ENCODE data around the gene ANKRD12. TPM values are rescaled to one million over a fixed set of nuclear protein-coding genes. Genes with fewer than 3 reads are reported as not detected.

Gene ANKRD12
- 23.5 TPM for total RNA-seq (2021; ENCODE audit: unreplicated experiment)
- polyA plus RNA-seq (2012), result 7.3 and 10.6 TPM in 2 replicates
- percentile 84 among the genes with signal in this experiment for Bru-seq, nascent RNA
- percentile 74 among the genes with signal in this experiment for BruChase-seq, experiment 1, labeled RNA remaining after a 6-hour chase
- percentile 82 among the genes with signal in this experiment for BruChase-seq, experiment 2, labeled RNA remaining after a 2-hour chase
- long read RNA-seq, partial matches to known transcripts, result 10 of 59 reads
- long read RNA-seq, other reads (novel, unspliced or antisense), result 49 of 59 reads

DNA sequence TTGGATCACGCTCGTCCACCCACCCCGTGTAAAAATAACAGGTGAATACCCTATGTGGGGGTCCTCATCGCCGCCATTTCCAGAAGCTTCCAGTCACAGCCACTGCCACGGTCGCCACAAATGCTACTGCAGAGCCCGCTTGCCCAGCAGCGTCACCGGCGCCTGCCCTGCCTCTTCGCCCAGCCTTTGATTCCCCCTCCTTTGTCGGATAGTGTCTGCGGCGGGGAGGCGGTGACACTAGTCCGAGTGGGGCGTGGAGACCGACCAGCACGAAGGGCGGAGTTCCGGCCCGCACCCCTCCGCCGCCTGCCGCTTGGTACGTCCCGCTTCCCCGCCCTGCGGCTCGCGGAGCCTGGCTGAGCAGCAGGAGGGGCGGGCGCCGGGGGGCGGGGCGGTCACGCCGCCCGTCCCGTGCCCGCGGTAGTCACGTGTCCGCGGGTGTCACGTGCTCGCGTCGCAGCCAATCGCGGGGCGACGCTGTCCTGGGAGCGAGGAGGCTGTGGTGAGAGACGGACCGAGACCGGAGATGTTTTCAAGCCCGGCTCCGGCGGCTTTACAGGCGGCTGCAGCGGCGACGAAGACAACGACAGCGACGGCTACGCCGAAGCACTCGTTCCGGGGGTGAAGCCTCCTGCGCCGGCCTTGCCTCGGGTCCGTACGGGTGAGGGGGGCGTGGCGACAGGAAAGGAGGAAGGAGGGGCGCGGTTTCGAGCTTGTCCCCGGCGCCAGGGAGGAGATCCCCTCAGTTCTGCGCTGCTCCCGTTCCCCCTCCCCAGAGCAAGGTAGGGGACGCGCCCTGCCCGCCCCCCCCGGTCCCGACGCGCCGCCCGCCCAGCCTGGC lies at the start of gene ANKRD12:
ANKRD12 (plus strand) TSS at position 467 of the 841 bp plus-strand sequence. CDS start 45,652 bp downstream, outside the sequence.
- Histone ChIP-seq H3K4me1 (ENCODE audit: control insufficient read depth in 1 of 2, insufficient read depth in 2 of 2, low read length in 2 of 2) (peaks cover 17 to 26% of the 10 kb centered on the region in 2 experiments; a peak in 3 of 4 replicates), H2AFZ (ENCODE audit: low read depth, low read length, poor library complexity, severe bottlenecking) (no peak within 1 kb of the TSS)
- ATAC-seq, result peak; percentile 78

More for the DNA sequence above, at the start of gene ANKRD12:
- ChIA-PET CTCF (interaction anchor here (1.0 to 1.9 kb wide), 3 partner anchors 10 to 230 kb away, joined by 3 to 6 read pairs (median 3); no protein-coding TSS in a partner anchor), RAD21 (ENCODE audit: low non-redundant PET in 1 of 2, low total read pairs in 2 of 2, uncharacterized antibody in 2 of 2, unreplicated experiment in 2 of 2) (no interaction called here), POLR2A (interaction anchor here (0.6 to 1.2 kb wide), 3 partner anchors 19 to 86 kb away, joined by 3 read pairs; no protein-coding TSS in a partner anchor)
- no peaks in the 10 kb centered on the region for H4K20me1 ChIP-seq (ENCODE audit: insufficient read depth)
- H3K79me2 ChIP-seq (ENCODE audit: insufficient read depth, low read length), result peaks cover 56% of the 10 kb centered on the region
- H3K27ac ChIP-seq (ENCODE audit: low read depth, low read length), result peak within 1 kb of the TSS; percentile 97
- BruUV-seq (replicated peaks), result no TSS peak
- intact Hi-C loops (cut with micrococcal nuclease), result loop anchor here (2.0 to 5.0 kb wide), 2 partner anchors 34 to 341 kb away; partner anchors contain the start of genes NDUFV2 and RALBP1
- H3K27me3 ChIP-seq (ENCODE audit: insufficient read depth, low read length), result no peaks in the 10 kb centered on the region
- peak; percentile 89 for DNase-seq (ENCODE audit: low read depth, low spot score)
- H3K9me3 ChIP-seq (ENCODE audit: control insufficient read depth in 1 of 2, insufficient read depth in 1 of 2, low read depth in 1 of 2, low read length in 2 of 2), result no peaks in the 10 kb centered on the region
- H3K4me2 ChIP-seq (ENCODE audit: low read length), result peak within 1 kb of the TSS; percentile 93
- no peaks in the 10 kb centered on the region for H3K9me2 ChIP-seq (ENCODE audit: insufficient read depth)
- peak within 1 kb of the TSS; percentile 79 for H3K9ac ChIP-seq (ENCODE audit: low read length)
- H3K36me3 ChIP-seq (ENCODE audit: control insufficient read depth in 1 of 2, insufficient read depth in 2 of 2, low read length in 2 of 2), result peaks cover 8% of the 10 kb centered on the region in 2 experiments; a peak in 3 of 4 replicates
- TF ChIP-seq POLR2A (IDR thresholded peaks at IDR 0.05; ENCODE audit: borderline replicate concordance, extremely low read depth, insufficient read depth, insufficient read length) (peak; percentile 8), JUND (IDR thresholded peaks at IDR 0.05) (peak; percentile 74; the same call in 1 of the 2 replicates), SIN3A (IDR thresholded peaks at IDR 0.05; ENCODE audit: low read depth) (peak; percentile 49; the same call in 1 of the 2 replicates), ZNF274 (IDR thresholded peaks at IDR 0.05; ENCODE audit: low read depth, low read length) (no peak), TCF7L2 (IDR thresholded peaks at IDR 0.05; ENCODE audit: borderline replicate concordance, extremely low read depth, insufficient read depth, insufficient read length) (peak; percentile 82), POLR2AphosphoS5 (IDR thresholded peaks at IDR 0.05; ENCODE audit: low read depth, low read length) (0 out of 2 replicates have a peak, but pooled peaks have one; percentile 9), YY1 (IDR thresholded peaks at IDR 0.05; ENCODE audit: extremely low read depth, insufficient replicate concordance, low read depth, low read length) (peak; percentile 55), SP1 (IDR thresholded peaks at IDR 0.05; ENCODE audit: low read depth) (peak; percentile 91), CEBPB (IDR thresholded peaks at IDR 0.05; ENCODE audit: low read depth) (no peak)
- TF ChIP-seq, protein P1, sequence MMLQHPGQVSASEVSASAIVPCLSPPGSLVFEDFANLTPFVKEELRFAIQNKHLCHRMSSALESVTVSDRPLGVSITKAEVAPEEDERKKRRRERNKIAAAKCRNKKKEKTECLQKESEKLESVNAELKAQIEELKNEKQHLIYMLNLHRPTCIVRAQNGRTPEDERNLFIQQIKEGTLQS (IDR thresholded peaks at IDR 0.05), result no peak
- TF ChIP-seq, protein P2, sequence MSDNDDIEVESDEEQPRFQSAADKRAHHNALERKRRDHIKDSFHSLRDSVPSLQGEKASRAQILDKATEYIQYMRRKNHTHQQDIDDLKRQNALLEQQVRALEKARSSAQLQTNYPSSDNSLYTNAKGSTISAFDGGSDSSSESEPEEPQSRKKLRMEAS (IDR thresholded peaks at IDR 0.05), result peak; percentile 85
- H3K4me3 ChIP-seq (replicated peaks in 1 of 2; ENCODE audit: low read depth in 1 of 2, low read length in 2 of 2), result peak within 1 kb of the TSS; percentile 85 to 86
